ENCODE results near the gene CACNA2D3.
"Not testable (repeated sequence)": the region's sequence is repeated elsewhere in the genome, so short reads cannot be mapped to it uniquely, and the experiment has no call there.

CACNA2D3 gene

GRCh38 chr3:55091381-55092225, 969.3 kb downstream of the CACNA2D3 start:
- no peak overlapping the region for H3K4me3 ChIP-seq (ENCODE audit: low read length)
- no peaks in the 10 kb centered on the region for H3K9me3 ChIP-seq (ENCODE audit: low read length)
- H2AFZ ChIP-seq (ENCODE audit: low read depth, low read length): no peak overlapping the region
- no peaks in the 10 kb centered on the region for H3K4me1 ChIP-seq (ENCODE audit: insufficient read depth, low read length)
- no peaks in the 10 kb centered on the region for H3K36me3 ChIP-seq (ENCODE audit: insufficient read depth, low read length)
- no peaks in the 10 kb centered on the region for H3K27me3 ChIP-seq (ENCODE audit: insufficient read depth, low read length)

GRCh38 chr3:55094676-55095075, 972.3 kb downstream of the CACNA2D3 start:
- H2AFZ ChIP-seq (ENCODE audit: low read depth, low read length): no peak overlapping the region
- no peaks in the 10 kb centered on the region for H3K36me3 ChIP-seq (ENCODE audit: insufficient read depth, low read length)
- no peaks in the 10 kb centered on the region for H3K9me3 ChIP-seq (ENCODE audit: low read length)
- H3K4me3 ChIP-seq (ENCODE audit: low read length): no peak overlapping the region
- H3K4me1 ChIP-seq (ENCODE audit: insufficient read depth, low read length): no peaks in the 10 kb centered on the region
- no peaks in the 10 kb centered on the region for H3K27me3 ChIP-seq (ENCODE audit: insufficient read depth, low read length)

DNA sequence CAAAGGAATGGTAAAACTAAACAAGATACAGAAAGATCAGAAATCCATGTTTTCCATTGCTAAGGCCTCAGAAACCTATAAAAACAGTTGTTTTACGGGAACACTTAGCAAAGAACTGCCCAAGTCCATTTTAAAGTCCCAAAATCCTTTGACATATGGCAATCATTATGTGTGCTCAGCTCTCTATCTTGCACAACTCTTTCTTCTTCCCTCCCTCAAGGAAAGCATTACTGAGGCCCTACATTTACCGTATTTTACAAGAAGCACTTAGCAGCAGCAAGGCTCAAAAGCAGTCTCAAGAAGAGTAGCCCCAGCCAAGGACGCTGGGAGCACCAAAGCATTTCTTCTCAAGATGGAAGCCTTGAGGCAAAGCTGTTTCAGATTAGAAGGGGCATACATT, 975.1 kb downstream of the CACNA2D3 start:
- H2AFZ ChIP-seq (ENCODE audit: low read depth, low read length): no peak overlapping the region
- H3K9me3 ChIP-seq (ENCODE audit: low read length): no peaks in the 10 kb centered on the region
- H3K36me3 ChIP-seq (ENCODE audit: insufficient read depth, low read length): no peaks in the 10 kb centered on the region
- H3K4me3 ChIP-seq (ENCODE audit: low read length): no peak overlapping the region
- no peaks in the 10 kb centered on the region for H3K4me1 ChIP-seq (ENCODE audit: insufficient read depth, low read length)
- no peaks in the 10 kb centered on the region for H3K27me3 ChIP-seq (ENCODE audit: insufficient read depth, low read length)

GRCh38 chr3:55105647-55106046, 983.3 kb downstream of the CACNA2D3 start:
- no peaks in the 10 kb centered on the region for H3K36me3 ChIP-seq (ENCODE audit: insufficient read depth, low read length)
- no peaks in the 10 kb centered on the region for H3K9me3 ChIP-seq (ENCODE audit: low read length)
- no peak overlapping the region for H3K4me3 ChIP-seq (ENCODE audit: low read length)
- no peaks in the 10 kb centered on the region for H3K4me1 ChIP-seq (ENCODE audit: insufficient read depth, low read length)
- H2AFZ ChIP-seq (ENCODE audit: low read depth, low read length): no peak overlapping the region
- no peaks in the 10 kb centered on the region for H3K27me3 ChIP-seq (ENCODE audit: insufficient read depth, low read length)

GRCh38 chr3:55107187-55107586, 984.8 kb downstream of the CACNA2D3 start:
- Histone ChIP-seq H3K36me3 (ENCODE audit: insufficient read depth, low read length) (no peaks in the 10 kb centered on the region), H3K4me3 (ENCODE audit: low read length) (no peak overlapping the region), H3K9me3 (ENCODE audit: low read length) (no peaks in the 10 kb centered on the region), H3K4me1 (ENCODE audit: insufficient read depth, low read length) (no peaks in the 10 kb centered on the region), H3K27me3 (ENCODE audit: insufficient read depth, low read length) (no peaks in the 10 kb centered on the region), H2AFZ (ENCODE audit: low read depth, low read length) (no peak overlapping the region)

GRCh38 chr3:55111906-55112305, 989.6 kb downstream of the CACNA2D3 start:
- H3K36me3 ChIP-seq (ENCODE audit: insufficient read depth, low read length); H3K4me3 ChIP-seq (ENCODE audit: low read length); H3K9me3 ChIP-seq (ENCODE audit: low read length); H3K4me1 ChIP-seq (ENCODE audit: insufficient read depth, low read length); H3K27me3 ChIP-seq (ENCODE audit: insufficient read depth, low read length); H2AFZ ChIP-seq (ENCODE audit: low read depth, low read length): not testable (repeated sequence)

- no peaks in the 10 kb centered on the region for H3K36me3 ChIP-seq (ENCODE audit: insufficient read depth, low read length)
- H2AFZ ChIP-seq (ENCODE audit: low read depth, low read length): no peak overlapping the region
- no peak overlapping the region for H3K4me3 ChIP-seq (ENCODE audit: low read length)
- no peaks in the 10 kb centered on the region for H3K9me3 ChIP-seq (ENCODE audit: low read length)
- no peaks in the 10 kb centered on the region for H3K4me1 ChIP-seq (ENCODE audit: insufficient read depth, low read length)
- no peaks in the 10 kb centered on the region for H3K27me3 ChIP-seq (ENCODE audit: insufficient read depth, low read length)
Observed at GRCh38 chr3:55118451-55118850, 996.1 kb downstream of the CACNA2D3 start.

DNA sequence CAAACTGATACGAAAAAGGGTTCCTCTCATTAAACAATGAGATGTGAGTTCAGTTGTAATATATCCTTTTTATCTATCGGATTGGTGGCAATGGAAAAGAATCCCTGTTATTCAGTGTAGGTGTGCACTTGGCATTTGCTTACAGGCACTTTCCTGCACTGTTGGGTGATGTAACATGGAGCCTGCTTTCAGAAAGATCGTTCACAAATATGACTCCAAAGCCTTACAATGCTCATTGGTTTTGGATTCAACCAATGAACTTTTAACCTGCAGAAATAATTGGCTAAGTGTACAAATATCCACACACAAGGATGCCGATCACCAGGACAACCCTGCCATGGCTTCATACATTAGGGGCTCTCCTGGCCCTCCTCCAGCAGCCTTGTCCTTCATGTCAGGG, 996.9 kb downstream of the CACNA2D3 start:
- no peak overlapping the region for H3K4me3 ChIP-seq (ENCODE audit: low read length)
- no peaks in the 10 kb centered on the region for H3K27me3 ChIP-seq (ENCODE audit: insufficient read depth, low read length)
- no peaks in the 10 kb centered on the region for H3K4me1 ChIP-seq (ENCODE audit: insufficient read depth, low read length)
- no peaks in the 10 kb centered on the region for H3K36me3 ChIP-seq (ENCODE audit: insufficient read depth, low read length)
- no peaks in the 10 kb centered on the region for H3K9me3 ChIP-seq (ENCODE audit: low read length)
- H2AFZ ChIP-seq (ENCODE audit: low read depth, low read length): no peak overlapping the region

- peaks cover 4% of the 10 kb centered on the region for H3K4me1 ChIP-seq (ENCODE audit: insufficient read depth, low read length)
- no peaks in the 10 kb centered on the region for H3K36me3 ChIP-seq (ENCODE audit: insufficient read depth, low read length)
- H3K4me3 ChIP-seq (ENCODE audit: low read length): no peak overlapping the region
- H2AFZ ChIP-seq (ENCODE audit: low read depth, low read length): no peak overlapping the region
- H3K9me3 ChIP-seq (ENCODE audit: low read length): no peaks in the 10 kb centered on the region
- H3K27me3 ChIP-seq (ENCODE audit: insufficient read depth, low read length): no peaks in the 10 kb centered on the region
Observed at GRCh38 chr3:55122312-55122711, 1000.0 kb downstream of the CACNA2D3 start.
